Measurements from ENCODE around the gene VRK2.

The VRK2 gene

GRCh38 chr2:58046585-58047372 is at the start of gene VRK2:
Gene VRK2 (plus strand): TSS chr2:58046806. CDS start chr2:58048832, 2,026 bp downstream.
- no peak for TF ChIP-seq CTCF (conservative IDR thresholded peaks at IDR 0.05; ENCODE audit: low read depth, low read length)
- peak within 1 kb of the TSS; percentile 95 for H3K27ac ChIP-seq
- H3K36me3 ChIP-seq (ENCODE audit: insufficient read depth), result no peaks in the 10 kb centered on the region
- H3K4me2 ChIP-seq, result peak within 1 kb of the TSS; percentile 70
- H3K27me3 ChIP-seq (ENCODE audit: insufficient read depth, low read depth), result no peaks in the 10 kb centered on the region
- peaks cover 20% of the 10 kb centered on the region for H3K79me2 ChIP-seq (ENCODE audit: insufficient read depth, low read depth)
- peak within 1 kb of the TSS; percentile 74 for H3K4me3 ChIP-seq (IDR thresholded peaks at IDR 0.05; ENCODE audit: insufficient read depth, low read depth, low read length)
- peak within 1 kb of the TSS; percentile 87 for H2AFZ ChIP-seq (ENCODE audit: low read depth)
- peak within 1 kb of the TSS; percentile 89 for H3K9ac ChIP-seq
- H4K20me1 ChIP-seq (ENCODE audit: insufficient read depth), result no peaks in the 10 kb centered on the region
- peaks cover 61% of the 10 kb centered on the region for H3K4me1 ChIP-seq (ENCODE audit: low read depth, poor library complexity, severe bottlenecking)

- no peak for TF ChIP-seq CTCF (conservative IDR thresholded peaks at IDR 0.05; ENCODE audit: low read depth, low read length)
- Histone ChIP-seq H4K20me1 (ENCODE audit: insufficient read depth) (no peaks in the 10 kb centered on the region), H3K4me1 (ENCODE audit: low read depth, poor library complexity, severe bottlenecking) (no peaks in the 10 kb centered on the region), H2AFZ (ENCODE audit: low read depth) (no peak overlapping the region), H3K4me2 (no peak overlapping the region), H3K36me3 (ENCODE audit: insufficient read depth) (no peaks in the 10 kb centered on the region), H3K79me2 (ENCODE audit: insufficient read depth, low read depth) (no peaks in the 10 kb centered on the region), H3K4me3 (IDR thresholded peaks at IDR 0.05; ENCODE audit: insufficient read depth, low read depth, low read length) (no peak overlapping the region), H3K9ac (no peak overlapping the region), H3K27me3 (ENCODE audit: insufficient read depth, low read depth) (no peaks in the 10 kb centered on the region), H3K27ac (no peak overlapping the region)
These were observed 40.2 kb upstream of the VRK2 start for GRCh38 chr2:58006256-58006951.

- no peak for TF ChIP-seq CTCF (conservative IDR thresholded peaks at IDR 0.05; ENCODE audit: low read depth, low read length)
- H3K9ac ChIP-seq, result no peak overlapping the region
These were observed 39.7 kb upstream of the VRK2 start for GRCh38 chr2:58006952-58007284.

GRCh38 chr2:58010599-58010998 is 36.0 kb upstream of the VRK2 start:
- Histone ChIP-seq H3K9ac (no peak overlapping the region), H3K4me2 (no peak overlapping the region), H3K27me3 (ENCODE audit: insufficient read depth, low read depth) (no peaks in the 10 kb centered on the region), H3K27ac (no peak overlapping the region), H3K4me1 (ENCODE audit: low read depth, poor library complexity, severe bottlenecking) (no peaks in the 10 kb centered on the region), H4K20me1 (ENCODE audit: insufficient read depth) (no peaks in the 10 kb centered on the region), H3K79me2 (ENCODE audit: insufficient read depth, low read depth) (no peaks in the 10 kb centered on the region), H3K4me3 (IDR thresholded peaks at IDR 0.05; ENCODE audit: insufficient read depth, low read depth, low read length) (no peak overlapping the region), H3K36me3 (ENCODE audit: insufficient read depth) (no peaks in the 10 kb centered on the region), H2AFZ (ENCODE audit: low read depth) (no peak overlapping the region)
- no peak for TF ChIP-seq CTCF (conservative IDR thresholded peaks at IDR 0.05; ENCODE audit: low read depth, low read length)

More at GRCh38 chr2:58006952-58007284, 39.7 kb upstream of the VRK2 start:
- Histone ChIP-seq H2AFZ (ENCODE audit: low read depth) (no peak overlapping the region), H4K20me1 (ENCODE audit: insufficient read depth) (no peaks in the 10 kb centered on the region), H3K36me3 (ENCODE audit: insufficient read depth) (no peaks in the 10 kb centered on the region), H3K79me2 (ENCODE audit: insufficient read depth, low read depth) (no peaks in the 10 kb centered on the region), H3K4me3 (IDR thresholded peaks at IDR 0.05; ENCODE audit: insufficient read depth, low read depth, low read length) (no peak overlapping the region), H3K27ac (no peak overlapping the region), H3K4me2 (no peak overlapping the region), H3K4me1 (ENCODE audit: low read depth, poor library complexity, severe bottlenecking) (no peaks in the 10 kb centered on the region), H3K27me3 (ENCODE audit: insufficient read depth, low read depth) (no peaks in the 10 kb centered on the region)
